Ovary (tissue), 3 donors: ENCODE results near the gene MACO1.
"Not testable (repeated sequence)": the region's sequence is repeated elsewhere in the genome, so short reads cannot be mapped to it uniquely, and the experiment has no call there.

ENCODE experiments used
- CTCF ChIP-seq, 3 donors: fragments of 450-650 bp in 2 of 3; fragments of 200-600 bp in 1 of 3; IDR thresholded peaks; one replicate each; pipeline versions ENCODE4 v1.5.1 to v1.8.0; 2016 to 2022; ENCODE audit warnings: antibody characterized with exemption in 3 of 3, mild to moderate bottlenecking in 1 of 3
- EP300 ChIP-seq: sonication (generic); formaldehyde crosslinking; IDR thresholded peaks from one replicate; pipeline ENCODE4 v1.6.1; 2017; ENCODE audit warnings: antibody characterized with exemption
- POLR2A ChIP-seq: fragments of 450-650 bp; IDR thresholded peaks from one replicate; pipeline ENCODE4 v1.6.1; 2017; ENCODE audit warnings: antibody characterized with exemption, mild to moderate bottlenecking, moderate library complexity
- donor health status: DM: no; HTN: no; CAD: no.

GRCh38 chr1:25423206-25423605, 7.5 kb upstream of the MACO1 start:
- not testable (repeated sequence) for TF ChIP-seq POLR2A; CTCF (IDR thresholded peaks at IDR 0.05); EP300
